ENCODE results near the gene DAZAP1. TPM values are rescaled to one million over a fixed set of nuclear protein-coding genes. Genes with fewer than 3 reads are reported as not detected.
A peak's percentile ranks its signal among the peaks of the same experiment; 100 is the strongest.
"Not testable (repeated sequence)": the region's sequence is repeated elsewhere in the genome, so short reads cannot be mapped to it uniquely, and the experiment has no call there.

DAZAP1 gene
- total RNA-seq, 1 experiment from 2014 or later: 246 TPM

GRCh38 chr19:1474765-1475351 is 67.5 kb downstream of the DAZAP1 start:
- intact Hi-C loops (cut with micrococcal nuclease): no loop called here
- no TSS peak for BruUV-seq (replicated peaks)

GRCh38 chr19:1475751-1476437 is 68.5 kb downstream of the DAZAP1 start:
- TF ChIP-seq CTCF (IDR thresholded peaks at IDR 0.05; ENCODE audit: unreplicated experiment): no peak
- no peak overlapping the region for H3K4me3 Mint-ChIP-seq (ENCODE audit: unreplicated experiment)
- H3K36me3 Mint-ChIP-seq (ENCODE audit: insufficient read depth, unreplicated experiment): peaks cover 40% of the 10 kb centered on the region
- H3K4me1 Mint-ChIP-seq (ENCODE audit: insufficient read depth, unreplicated experiment): peaks cover 10% of the 10 kb centered on the region
- no TSS peak for BruUV-seq (replicated peaks)
- no peaks in the 10 kb centered on the region for H3K27me3 Mint-ChIP-seq (ENCODE audit: insufficient read depth, unreplicated experiment)
- no peaks in the 10 kb centered on the region for H3K9me3 Mint-ChIP-seq (ENCODE audit: unreplicated experiment)
- intact Hi-C loops (cut with micrococcal nuclease): no loop called here
- CTCF ChIA-PET: interaction anchor here (0.6 to 1.6 kb wide), 3 partner anchors 9 to 30 kb away, joined by 3 to 4 read pairs (median 3); no protein-coding TSS in a partner anchor
- no peak for DNase-seq (ENCODE audit: unreplicated experiment)
- POLR2A ChIA-PET: interaction anchor here (1.3 kb wide), 1 partner anchor 37 kb away, joined by 3 read pairs; no protein-coding TSS in a partner anchor
- H3K27ac Mint-ChIP-seq (ENCODE audit: low read depth, unreplicated experiment): no peak overlapping the region

More at GRCh38 chr19:1474765-1475351, 67.5 kb downstream of the DAZAP1 start:
- H3K27ac Mint-ChIP-seq (ENCODE audit: low read depth, unreplicated experiment): no peak overlapping the region
- no peak for TF ChIP-seq CTCF (IDR thresholded peaks at IDR 0.05; ENCODE audit: unreplicated experiment)
- peaks cover 44% of the 10 kb centered on the region for H3K36me3 Mint-ChIP-seq (ENCODE audit: insufficient read depth, unreplicated experiment)
- no peaks in the 10 kb centered on the region for H3K9me3 Mint-ChIP-seq (ENCODE audit: unreplicated experiment)
- no peak overlapping the region for H3K4me3 Mint-ChIP-seq (ENCODE audit: unreplicated experiment)
- ChIA-PET POLR2A (interaction anchor here (1.0 to 1.3 kb wide), 2 partner anchors 19 to 36 kb away, joined by 3 read pairs; no protein-coding TSS in a partner anchor), CTCF (interaction anchor here (0.6 to 1.6 kb wide), 3 partner anchors 9 to 29 kb away, joined by 4 to 5 read pairs (median 4); no protein-coding TSS in a partner anchor)
- H3K4me1 Mint-ChIP-seq (ENCODE audit: insufficient read depth, unreplicated experiment): peaks cover 10% of the 10 kb centered on the region
- DNase-seq (ENCODE audit: unreplicated experiment): no peak
- no peaks in the 10 kb centered on the region for H3K27me3 Mint-ChIP-seq (ENCODE audit: insufficient read depth, unreplicated experiment)

GRCh38 chr19:1477056-1477455 is 69.7 kb downstream of the DAZAP1 start:
- intact Hi-C loops (cut with micrococcal nuclease); H3K9me3 Mint-ChIP-seq (ENCODE audit: unreplicated experiment); H3K27ac Mint-ChIP-seq (ENCODE audit: low read depth, unreplicated experiment); H3K4me1 Mint-ChIP-seq (ENCODE audit: insufficient read depth, unreplicated experiment); DNase-seq (ENCODE audit: unreplicated experiment); BruUV-seq (replicated peaks); H3K27me3 Mint-ChIP-seq (ENCODE audit: insufficient read depth, unreplicated experiment): not testable (repeated sequence)
- H3K4me3 Mint-ChIP-seq (ENCODE audit: unreplicated experiment): peak overlapping the region; percentile 95
- peaks cover 40% of the 10 kb centered on the region for H3K36me3 Mint-ChIP-seq (ENCODE audit: insufficient read depth, unreplicated experiment)
- POLR2A ChIA-PET: interaction anchor here (1.1 kb wide), 1 partner anchor 23 kb away, joined by 7 read pairs; no protein-coding TSS in a partner anchor
- CTCF ChIA-PET: interaction anchor here (1.6 kb wide), 1 partner anchor 19 kb away, joined by 8 read pairs; no protein-coding TSS in a partner anchor

- peak within 1 kb of the TSS; percentile 95 for H3K4me3 Mint-ChIP-seq (ENCODE audit: unreplicated experiment)
- DNase-seq (ENCODE audit: unreplicated experiment): peak; percentile 96
- no peak for TF ChIP-seq CTCF (IDR thresholded peaks at IDR 0.05; ENCODE audit: unreplicated experiment)
- H3K9me3 Mint-ChIP-seq (ENCODE audit: unreplicated experiment): no peaks in the 10 kb centered on the region
- H3K4me1 Mint-ChIP-seq (ENCODE audit: insufficient read depth, unreplicated experiment): peaks cover 10% of the 10 kb centered on the region
- intact Hi-C loops (cut with micrococcal nuclease): no loop called here
- H3K27ac Mint-ChIP-seq (ENCODE audit: low read depth, unreplicated experiment): peak within 1 kb of the TSS; percentile 99
- BruUV-seq (replicated peaks): no TSS peak
- ChIA-PET CTCF (no interaction called here), POLR2A (interaction anchor here (0.6 to 1.7 kb wide), 4 partner anchors 12 to 74 kb away, joined by 3 to 5 read pairs (median 3); partner anchors contain the start of gene REEP6)
- peaks cover 34% of the 10 kb centered on the region for H3K36me3 Mint-ChIP-seq (ENCODE audit: insufficient read depth, unreplicated experiment)
- H3K27me3 Mint-ChIP-seq (ENCODE audit: insufficient read depth, unreplicated experiment): no peaks in the 10 kb centered on the region
These were observed 71.7 kb downstream of the DAZAP1 start, which contains the start of gene C19orf25 for GRCh38 chr19:1478934-1479707. TSS of gene C19orf25 (minus strand) at chr19:1479215. CDS start at chr19:1478903, 312 bp downstream.
